Spinal cord (tissue), 10 donors: Measurements from ENCODE around the gene FXYD2. TPM values are rescaled to one million over a fixed set of nuclear protein-coding genes. Genes with fewer than 3 reads are reported as not detected.

ENCODE experiments used
- DNase-seq, 6 donors: peaks; one replicate each; pipeline versions ENCODE4 v3.0.0 to v3.0.0-alpha.2; 2013 to 2015; ENCODE audit warnings: low spot score in 6 of 6, low read depth in 4 of 6
- H3K27ac ChIP-seq: one replicate; pipeline ENCODE4 v1.5.1; 2013; ENCODE audit warnings: low read depth, low read length, control low read depth
- H3K27me3 ChIP-seq: one replicate; pipeline ENCODE4 v1.6.1; 2013; ENCODE audit warnings: low read length; ENCODE audit not compliant: control insufficient read depth, insufficient read depth
- H3K36me3 ChIP-seq: one replicate; pipeline ENCODE4 v1.6.1; 2013; ENCODE audit warnings: low read length; ENCODE audit not compliant: control insufficient read depth, insufficient read depth
- H3K4me1 ChIP-seq: one replicate; pipeline ENCODE4 v1.6.1; 2013; ENCODE audit warnings: low read length; ENCODE audit not compliant: control insufficient read depth, insufficient read depth
- H3K4me3 ChIP-seq: one replicate; pipeline ENCODE4 v1.5.1; 2013; ENCODE audit warnings: low read depth, low read length, control low read depth
- H3K9me3 ChIP-seq: one replicate; pipeline ENCODE4 v1.6.1; 2013; ENCODE audit warnings: low read length; ENCODE audit not compliant: control insufficient read depth, insufficient read depth
- WGBS: methylation state at CpG from one replicate; pipeline ENCODE4 v1.1.5; 2013; ENCODE audit warnings: missing lambda C conversion rate; ENCODE audit not compliant: insufficient coverage; 5-methylcytosine and 5-hydroxymethylcytosine counted together
- polyA plus RNA-seq, 2 donors: library from polyadenylated mRNA; unstranded; fragments of 120-200 nt; gene quantifications; one replicate each; pipeline ENCODE4 v1.2.1, GENCODE V29; 2013; ENCODE audit not compliant: insufficient read length in 2 of 2
- total RNA-seq, 2 donors: library from RNA; depleted of rRNA in 1 of 2; stranded (reverse); fragments of 120-200 nt in 1 of 2; fragments of >200 nt in 1 of 2; gene quantifications; one replicate each; pipeline versions ENCODE4 v1.2.3 to v1.2.4, GENCODE V29; 2013 to 2014
- donor health status: healthy.

FXYD2 gene
- total and polyA plus RNA-seq, 4 donors = 1.3 to 5.0 (median 3.2) TPM

- Histone ChIP-seq H3K36me3 (peaks cover 11% of the 10 kb centered on the region), H3K9me3 (no peaks in the 10 kb centered on the region), H3K27ac (peak overlapping the region; percentile 29), H3K4me1 (peaks cover 68% of the 10 kb centered on the region), H3K27me3 (no peaks in the 10 kb centered on the region), H3K4me3 (no peak overlapping the region)
- DNase-seq = no peak
- WGBS = 79% methylated on average over 4 of the region's 9 CpGs
Measured at GRCh38 chr11:117859488-117860112, 35.1 kb upstream of the FXYD2 start.

- no peaks in the 10 kb centered on the region for H3K9me3 ChIP-seq
- no CpG with 5 or more reads among the region's 10 CpGs for WGBS
- DNase-seq = no peak
- H3K27ac ChIP-seq = peak overlapping the region; percentile 29
- no peaks in the 10 kb centered on the region for H3K27me3 ChIP-seq
- peaks cover 66% of the 10 kb centered on the region for H3K4me1 ChIP-seq
- H3K36me3 ChIP-seq = peaks cover 11% of the 10 kb centered on the region
- H3K4me3 ChIP-seq = no peak overlapping the region
Measured at GRCh38 chr11:117859061-117859460, 34.5 kb upstream of the FXYD2 start.

- peak overlapping the region; percentile 52 for H3K27ac ChIP-seq
- H3K36me3 ChIP-seq = peaks cover 16% of the 10 kb centered on the region
- WGBS = 10% methylated on average over 8 of the region's 11 CpGs
- peaks cover 66% of the 10 kb centered on the region for H3K4me1 ChIP-seq
- H3K4me3 ChIP-seq = no peak overlapping the region
- no peaks in the 10 kb centered on the region for H3K27me3 ChIP-seq
- H3K9me3 ChIP-seq = peaks cover 4% of the 10 kb centered on the region
- peak in 1 of 6 donors; percentile 53 for DNase-seq
Measured at GRCh38 chr11:117857734-117858414, 33.3 kb upstream of the FXYD2 start.

GRCh38 chr11:117855912-117856651 lies 31.5 kb upstream of the FXYD2 start:
- 68% methylated on average over 5 of the region's 13 CpGs for WGBS
- Histone ChIP-seq H3K27ac (no peak overlapping the region), H3K4me3 (no peak overlapping the region), H3K36me3 (peaks cover 16% of the 10 kb centered on the region), H3K4me1 (peaks cover 52% of the 10 kb centered on the region), H3K9me3 (peaks cover 9% of the 10 kb centered on the region), H3K27me3 (no peaks in the 10 kb centered on the region)
- DNase-seq = peak in 2 of 6 donors; percentile 65 to 82

- H3K9me3 ChIP-seq = peaks cover 9% of the 10 kb centered on the region
- peaks cover 16% of the 10 kb centered on the region for H3K36me3 ChIP-seq
- peaks cover 44% of the 10 kb centered on the region for H3K4me1 ChIP-seq
- no peak overlapping the region for H3K4me3 ChIP-seq
- no peak overlapping the region for H3K27ac ChIP-seq
- no peak for DNase-seq
- no peaks in the 10 kb centered on the region for H3K27me3 ChIP-seq
- 54% methylated on average over 12 of the region's 12 CpGs for whole genome bisulfite sequencing
Measured at GRCh38 chr11:117855186-117855845, 30.8 kb upstream of the FXYD2 start.

- Histone ChIP-seq H3K27ac (peak overlapping the region; percentile 53), H3K9me3 (peaks cover 9% of the 10 kb centered on the region), H3K27me3 (no peaks in the 10 kb centered on the region), H3K4me1 (peaks cover 22% of the 10 kb centered on the region), H3K36me3 (peaks cover 11% of the 10 kb centered on the region), H3K4me3 (no peak overlapping the region)
- no peak for DNase-seq
- WGBS = 100% methylated on average over 2 of the region's 3 CpGs
Measured at GRCh38 chr11:117852309-117852708, 27.8 kb upstream of the FXYD2 start.

- Histone ChIP-seq H3K36me3 (peaks cover 10% of the 10 kb centered on the region), H3K4me3 (no peak overlapping the region), H3K27ac (peak overlapping the region; percentile 53), H3K4me1 (peaks cover 19% of the 10 kb centered on the region), H3K9me3 (peaks cover 9% of the 10 kb centered on the region), H3K27me3 (no peaks in the 10 kb centered on the region)
- WGBS = no CpG with 5 or more reads among the region's 3 CpGs
- DNase-seq = peak in 2 of 6 donors; percentile 51 to 91
Measured at GRCh38 chr11:117851852-117852251, 27.3 kb upstream of the FXYD2 start.

GRCh38 chr11:117851106-117851505 lies 26.6 kb upstream of the FXYD2 start:
- peaks cover 11% of the 10 kb centered on the region for H3K4me1 ChIP-seq
- peak in 2 of 6 donors; percentile 63 to 86 for DNase-seq
- peak overlapping the region; percentile 53 for H3K27ac ChIP-seq

GRCh38 chr11:117849781-117850414 lies 25.4 kb upstream of the FXYD2 start:
- H3K27me3 ChIP-seq = no peaks in the 10 kb centered on the region
- peaks cover 9% of the 10 kb centered on the region for H3K9me3 ChIP-seq
- DNase-seq = no peak
- H3K36me3 ChIP-seq = peaks cover 4% of the 10 kb centered on the region
- WGBS = 96% methylated on average over 2 of the region's 6 CpGs
- H3K4me3 ChIP-seq = no peak overlapping the region
- H3K4me1 ChIP-seq = peaks cover 3% of the 10 kb centered on the region
- H3K27ac ChIP-seq = no peak overlapping the region

More at GRCh38 chr11:117851106-117851505, 26.6 kb upstream of the FXYD2 start:
- H3K27me3 ChIP-seq = no peaks in the 10 kb centered on the region
- 14% methylated on average over 1 of the region's 3 CpGs for WGBS
- no peak overlapping the region for H3K4me3 ChIP-seq
- H3K9me3 ChIP-seq = peaks cover 9% of the 10 kb centered on the region
- H3K36me3 ChIP-seq = peaks cover 9% of the 10 kb centered on the region
